GM18508 (cell line): ENCODE results near the gene XCL2.
"Not testable (repeated sequence)": the region's sequence is repeated elsewhere in the genome, so short reads cannot be mapped to it uniquely, and the experiment has no call there.

ENCODE experiments used
- ATAC-seq: cut with Tn5 transposase; IDR thresholded peaks from one replicate; pipeline ENCODE4 v1.9.1; 2021; ENCODE audit warnings: moderate number of reproducible peaks; ENCODE audit not compliant: insufficient read depth, unreplicated experiment

Gene XCL2, protein sequence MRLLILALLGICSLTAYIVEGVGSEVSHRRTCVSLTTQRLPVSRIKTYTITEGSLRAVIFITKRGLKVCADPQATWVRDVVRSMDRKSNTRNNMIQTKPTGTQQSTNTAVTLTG

GRCh38 chr1:168543840-168544498, at the start of gene XCL2:
TSS of gene XCL2 (minus strand) at chr1:168543997. CDS start at chr1:168543964, 33 bp downstream.
- ATAC-seq: not testable (repeated sequence)

GRCh38 chr1:168591641-168592250, 47.9 kb upstream of the XCL2 start:
- no peak for ATAC-seq

GRCh38 chr1:168591066-168591465, 47.3 kb upstream of the XCL2 start:
- ATAC-seq: no peak

GRCh38 chr1:168589167-168589566, 45.4 kb upstream of the XCL2 start:
- ATAC-seq: no peak

- ATAC-seq: no peak
These were observed 42.1 kb upstream of the XCL2 start for GRCh38 chr1:168585937-168586336.

DNA sequence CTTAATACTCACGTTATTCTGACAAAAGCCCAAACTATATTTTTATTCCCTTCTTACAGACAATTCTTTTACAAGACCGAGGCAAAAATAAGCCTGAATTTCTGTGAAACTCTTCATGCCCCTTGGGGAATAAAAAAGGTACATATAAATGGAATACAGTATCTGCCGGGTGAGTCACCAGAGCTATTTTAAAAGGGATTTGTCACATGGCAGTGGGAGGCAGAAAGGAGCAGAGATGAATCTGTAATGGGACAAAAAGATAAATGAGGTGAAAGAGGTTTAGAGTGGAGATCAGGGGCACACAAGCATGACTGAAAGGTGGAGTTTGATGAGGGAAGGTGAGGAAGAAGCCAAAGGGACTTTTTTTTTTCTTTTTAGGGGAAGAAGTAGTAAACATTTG, 41.4 kb upstream of the XCL2 start:
- no peak for ATAC-seq

DNA sequence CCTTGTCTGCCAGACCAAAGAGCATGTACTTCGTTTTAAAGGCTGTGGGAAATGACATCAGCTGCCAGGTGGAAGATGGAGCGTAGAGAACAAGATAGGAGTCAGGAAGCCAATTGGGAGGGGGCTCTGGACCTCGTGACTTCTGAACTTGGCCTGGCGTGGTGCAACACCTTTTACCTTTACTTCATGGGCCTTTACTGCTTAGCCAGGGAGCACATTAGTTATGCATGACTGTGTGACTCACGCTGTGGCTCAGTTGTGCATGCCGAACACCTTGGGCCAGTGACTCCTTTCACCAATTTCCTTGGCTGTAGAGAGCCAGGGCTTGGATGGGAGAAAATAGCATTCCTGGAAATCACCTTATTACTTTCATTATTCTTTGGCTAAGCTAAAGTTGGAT, 39.8 kb upstream of the XCL2 start:
- ATAC-seq: no peak

- no peak for ATAC-seq
These were observed 39.0 kb upstream of the XCL2 start for GRCh38 chr1:168582688-168583336.

GRCh38 chr1:168581817-168582572, 38.2 kb upstream of the XCL2 start:
- no peak for ATAC-seq

DNA sequence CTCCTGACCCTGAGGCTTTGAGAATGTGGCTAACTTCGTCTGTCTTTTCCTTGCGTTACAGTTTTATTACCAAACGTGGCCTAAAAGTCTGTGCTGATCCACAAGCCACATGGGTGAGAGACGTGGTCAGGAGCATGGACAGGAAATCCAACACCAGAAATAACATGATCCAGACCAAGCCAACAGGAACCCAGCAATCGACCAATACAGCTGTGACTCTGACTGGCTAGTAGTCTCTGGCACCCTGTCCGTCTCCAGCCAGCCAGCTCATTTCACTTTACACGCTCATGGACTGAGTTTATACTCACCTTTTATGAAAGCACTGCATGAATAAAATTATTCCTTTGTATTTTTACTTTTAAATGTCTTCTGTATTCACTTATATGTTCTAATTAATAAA, 37.2 kb upstream of the XCL2 start:
- not testable (repeated sequence) for ATAC-seq

GRCh38 chr1:168580290-168580689, 36.5 kb upstream of the XCL2 start:
- not testable (repeated sequence) for ATAC-seq

DNA sequence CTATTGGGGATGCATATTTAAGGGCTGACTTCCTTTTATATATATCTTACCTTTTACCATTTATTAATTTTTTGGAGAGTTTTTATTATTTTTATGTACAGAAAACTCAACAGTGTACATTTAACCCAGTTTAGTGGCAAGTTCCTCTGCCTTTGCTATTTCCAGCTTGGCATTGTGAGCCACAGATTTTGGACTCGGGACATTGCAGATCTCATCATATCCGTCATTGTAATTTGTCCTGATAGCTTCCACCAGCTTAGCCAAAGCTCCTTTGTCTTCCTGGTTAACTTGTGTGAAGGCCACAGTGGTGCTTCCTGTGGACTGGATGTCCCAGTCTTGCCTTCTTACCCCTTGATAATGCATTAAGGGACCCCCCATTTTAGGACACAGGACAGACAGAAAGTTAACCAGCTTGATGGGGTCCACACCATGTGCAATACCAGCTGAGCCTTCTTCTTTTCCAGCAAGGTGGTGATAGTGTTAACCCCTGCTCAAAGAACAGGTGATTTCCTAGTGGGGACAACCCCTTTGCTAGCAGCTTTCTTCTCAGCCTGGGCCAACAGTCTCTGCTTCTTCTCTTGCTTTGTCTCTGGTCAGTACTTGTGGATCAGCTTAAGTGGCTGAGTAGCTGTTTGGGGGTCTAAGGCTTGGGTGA, 34.9 kb upstream of the XCL2 start:
- not testable (repeated sequence) for ATAC-seq

GRCh38 chr1:168576245-168576688, 32.5 kb upstream of the XCL2 start, which contains the start of gene XCL1:
TSS of gene XCL1 (plus strand) at chr1:168576605. CDS start at chr1:168576638, 33 bp downstream.
- ATAC-seq: not testable (repeated sequence)

DNA sequence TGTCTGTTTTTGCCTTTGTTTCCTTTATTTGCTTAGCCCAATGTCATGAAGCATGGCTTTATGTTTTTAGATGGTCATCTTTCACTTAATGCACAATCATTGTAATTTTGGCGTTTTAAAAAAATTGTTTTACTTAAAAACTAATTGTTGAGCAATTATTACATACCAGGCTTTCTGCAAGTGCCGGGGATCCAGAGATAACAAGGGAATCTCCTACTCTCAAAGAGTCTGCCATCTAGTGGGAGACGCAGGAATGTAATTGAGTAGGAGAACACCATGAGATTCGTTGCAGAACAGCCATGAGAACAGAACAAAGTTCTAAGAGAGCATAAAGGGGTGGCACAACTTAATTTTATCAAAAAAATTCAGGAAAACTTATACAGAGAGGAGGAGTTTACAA, 30.4 kb upstream of the XCL2 start:
- not testable (repeated sequence) for ATAC-seq

DNA sequence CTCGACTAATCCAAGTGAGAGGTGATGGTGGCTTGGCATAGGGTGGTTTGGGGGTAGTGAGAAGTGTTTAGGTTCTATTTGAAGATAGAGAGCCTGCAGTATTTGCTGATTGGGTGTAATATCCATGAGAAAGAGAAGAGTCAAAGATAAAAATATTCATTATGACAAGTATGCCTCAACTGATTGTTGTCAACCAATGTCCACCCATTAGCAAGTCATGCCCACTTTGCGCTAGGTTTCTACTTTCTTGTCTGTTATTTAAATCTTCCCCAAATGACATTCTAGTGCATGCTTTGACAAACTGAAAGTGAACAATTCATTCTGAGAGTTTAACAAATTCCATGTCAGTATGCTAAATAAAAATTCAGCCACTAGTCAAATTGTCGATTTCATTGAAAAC, 28.8 kb upstream of the XCL2 start:
- ATAC-seq: no peak

DNA sequence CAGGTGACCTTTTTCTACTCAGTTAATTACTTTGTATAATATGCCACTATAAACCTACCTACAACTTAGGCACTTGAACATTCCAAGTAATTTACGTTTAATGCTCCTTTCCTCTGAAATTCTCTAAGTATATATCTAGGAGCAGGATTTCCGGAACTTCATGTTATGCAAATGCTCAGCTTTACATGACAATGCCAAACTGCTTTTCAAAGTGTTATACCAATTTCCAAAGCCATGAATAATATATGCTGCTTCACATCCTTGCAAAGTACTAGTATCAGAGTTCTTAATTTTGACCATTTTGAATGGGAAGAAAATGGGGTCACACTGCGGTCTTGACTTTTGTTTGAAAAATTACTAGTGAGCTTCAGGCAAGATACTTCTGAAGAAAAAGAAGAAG, 26.9 kb upstream of the XCL2 start:
- ATAC-seq: no peak

DNA sequence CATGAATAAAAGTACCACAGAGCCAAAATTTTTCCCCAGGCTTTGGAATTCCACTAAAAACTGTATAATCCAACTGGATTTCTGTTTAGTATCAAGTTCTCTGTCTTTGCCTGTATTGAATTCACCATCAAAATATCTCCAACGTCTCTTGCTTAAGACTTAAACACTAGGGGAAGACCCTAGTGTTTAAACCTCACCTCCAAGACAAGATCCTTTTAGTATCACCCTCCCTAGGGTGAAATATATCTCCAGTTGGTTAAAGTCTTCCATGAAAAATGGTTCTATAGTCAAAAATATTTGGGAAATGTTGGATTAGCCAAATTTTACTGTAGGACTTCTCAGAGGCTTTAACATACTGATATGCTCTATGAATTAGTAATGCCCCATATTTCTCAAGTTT, 24.5 kb upstream of the XCL2 start:
- ATAC-seq: no peak

DNA sequence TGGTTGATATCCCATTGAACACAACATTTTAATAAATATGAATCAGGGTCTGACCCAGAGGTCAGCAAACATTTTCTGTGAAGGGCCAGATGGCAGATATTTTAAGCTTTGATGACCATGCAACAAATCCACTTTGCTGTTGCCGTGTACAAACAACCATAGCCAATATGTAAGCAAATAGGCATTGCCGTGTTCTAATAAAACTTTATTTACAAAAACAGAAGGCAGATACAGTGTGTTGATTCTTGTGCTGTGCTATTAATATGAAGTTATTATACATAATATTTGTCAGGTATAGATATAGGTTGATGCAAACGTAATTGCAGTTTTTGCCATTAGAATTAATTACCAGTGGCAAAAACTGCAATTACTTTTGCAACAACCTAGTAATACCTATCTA, 23.8 kb upstream of the XCL2 start:
- no peak for ATAC-seq

DNA sequence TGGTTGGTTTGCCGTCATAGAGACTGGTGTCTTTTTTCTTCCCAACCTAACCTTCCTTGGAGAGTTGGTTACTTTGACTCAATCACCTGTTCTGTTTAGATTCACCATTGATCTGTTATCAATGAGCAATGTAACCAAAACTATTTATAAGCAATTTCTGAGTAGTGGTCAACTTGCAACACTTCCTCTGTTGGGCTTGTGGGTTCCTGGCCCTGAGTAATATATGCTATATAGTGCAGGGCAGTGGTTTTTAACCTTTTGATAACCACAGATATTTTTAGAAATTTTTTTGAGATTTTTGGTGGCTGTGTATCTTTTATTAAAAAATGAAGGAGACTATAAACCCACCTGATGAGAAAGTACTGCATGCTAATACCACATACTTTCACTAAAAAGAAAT, 23.2 kb upstream of the XCL2 start:
- ATAC-seq: no peak

- no peak for ATAC-seq
These were observed 22.0 kb upstream of the XCL2 start for GRCh38 chr1:168565825-168566224.
